A549 (cell line): ENCODE measurements around the gene CCDC134.

ENCODE experiments used
- ESRRA ChIP-seq: fragments of 150-350 bp; IDR thresholded peaks from 2 replicates; pipeline ENCODE4 v1.6.1; 2014; ENCODE audit warnings: mild to moderate bottlenecking, low read length, borderline replicate concordance
- GATA3 ChIP-seq: IDR thresholded peaks from 2 replicates; pipeline ENCODE4 v1.6.1; 2012; ENCODE audit warnings: borderline replicate concordance
- KDM1A ChIP-seq: fragments of 200-600 bp; sonication (generic); IDR thresholded peaks from 2 replicates; pipeline ENCODE4 v1.6.1; 2016; ENCODE audit warnings: low read depth, mild to moderate bottlenecking
- POLR2A ChIP-seq: IDR thresholded peaks from 2 replicates; pipeline ENCODE4 v1.6.1; 2012; ENCODE audit warnings: mild to moderate bottlenecking, low read length
- RAD21 ChIP-seq, 2 experiments: fragments of >200 bp in 1 of 2; sonication (Bioruptor Twin) in 1 of 2; formaldehyde crosslinking in 1 of 2; IDR thresholded peaks in 1 of 2; conservative IDR thresholded peaks in 1 of 2; 2 replicates in 1 of 2; 3 replicates in 1 of 2; pipeline ENCODE4 v1.6.1; 2012 to 2018; ENCODE audit warnings: inconsistent platforms in 1 of 2
- SMC3 ChIP-seq: fragments of >200 bp; sonication (Bioruptor Twin); formaldehyde crosslinking; IDR thresholded peaks from 3 replicates; pipeline ENCODE4 v1.6.1; 2018; ENCODE audit warnings: inconsistent platforms
- TF ChIP-seq, protein P1 (sequence below): fragments of 200-600 bp; sonication (generic); IDR thresholded peaks from 2 replicates; pipeline ENCODE4 v1.6.1; 2016; ENCODE audit warnings: antibody characterized with exemption, mild to moderate bottlenecking, moderate library complexity
- TF ChIP-seq, protein P2 (sequence below): fragments of >200 bp; sonication (Bioruptor Twin); formaldehyde crosslinking; IDR thresholded peaks from 3 replicates; pipeline ENCODE4 v1.5.1; 2016

DNA sequence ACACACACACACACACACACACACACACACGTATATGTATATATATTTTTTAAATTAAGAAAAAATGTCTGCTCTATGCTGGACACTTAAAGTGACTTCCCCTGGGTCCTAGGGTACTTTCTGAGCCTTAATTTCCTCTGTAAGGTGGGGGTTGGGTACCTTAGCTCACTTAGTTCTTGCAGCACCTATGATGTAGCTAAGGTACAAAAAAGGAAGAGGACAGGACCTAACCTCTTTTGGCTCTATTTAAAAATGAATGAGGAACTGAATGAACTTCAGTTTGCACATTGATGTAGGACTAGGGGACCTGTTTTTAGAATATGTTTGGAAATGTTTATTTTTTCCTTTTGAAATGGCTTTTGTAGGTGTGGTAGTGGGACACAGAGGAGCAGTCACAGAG, 43.6 kb downstream of the CCDC134 start:
- TF ChIP-seq POLR2A (no peak), RAD21 (conservative IDR thresholded peaks at IDR 0.05 in 1 of 2, IDR thresholded peaks at IDR 0.05 in 1 of 2) (no peak), KDM1A (no peak), GATA3 (no peak), SMC3 (no peak), ESRRA (no peak)
- TF ChIP-seq, protein P1, sequence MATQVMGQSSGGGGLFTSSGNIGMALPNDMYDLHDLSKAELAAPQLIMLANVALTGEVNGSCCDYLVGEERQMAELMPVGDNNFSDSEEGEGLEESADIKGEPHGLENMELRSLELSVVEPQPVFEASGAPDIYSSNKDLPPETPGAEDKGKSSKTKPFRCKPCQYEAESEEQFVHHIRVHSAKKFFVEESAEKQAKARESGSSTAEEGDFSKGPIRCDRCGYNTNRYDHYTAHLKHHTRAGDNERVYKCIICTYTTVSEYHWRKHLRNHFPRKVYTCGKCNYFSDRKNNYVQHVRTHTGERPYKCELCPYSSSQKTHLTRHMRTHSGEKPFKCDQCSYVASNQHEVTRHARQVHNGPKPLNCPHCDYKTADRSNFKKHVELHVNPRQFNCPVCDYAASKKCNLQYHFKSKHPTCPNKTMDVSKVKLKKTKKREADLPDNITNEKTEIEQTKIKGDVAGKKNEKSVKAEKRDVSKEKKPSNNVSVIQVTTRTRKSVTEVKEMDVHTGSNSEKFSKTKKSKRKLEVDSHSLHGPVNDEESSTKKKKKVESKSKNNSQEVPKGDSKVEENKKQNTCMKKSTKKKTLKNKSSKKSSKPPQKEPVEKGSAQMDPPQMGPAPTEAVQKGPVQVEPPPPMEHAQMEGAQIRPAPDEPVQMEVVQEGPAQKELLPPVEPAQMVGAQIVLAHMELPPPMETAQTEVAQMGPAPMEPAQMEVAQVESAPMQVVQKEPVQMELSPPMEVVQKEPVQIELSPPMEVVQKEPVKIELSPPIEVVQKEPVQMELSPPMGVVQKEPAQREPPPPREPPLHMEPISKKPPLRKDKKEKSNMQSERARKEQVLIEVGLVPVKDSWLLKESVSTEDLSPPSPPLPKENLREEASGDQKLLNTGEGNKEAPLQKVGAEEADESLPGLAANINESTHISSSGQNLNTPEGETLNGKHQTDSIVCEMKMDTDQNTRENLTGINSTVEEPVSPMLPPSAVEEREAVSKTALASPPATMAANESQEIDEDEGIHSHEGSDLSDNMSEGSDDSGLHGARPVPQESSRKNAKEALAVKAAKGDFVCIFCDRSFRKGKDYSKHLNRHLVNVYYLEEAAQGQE = no peak
- TF ChIP-seq, protein P2, sequence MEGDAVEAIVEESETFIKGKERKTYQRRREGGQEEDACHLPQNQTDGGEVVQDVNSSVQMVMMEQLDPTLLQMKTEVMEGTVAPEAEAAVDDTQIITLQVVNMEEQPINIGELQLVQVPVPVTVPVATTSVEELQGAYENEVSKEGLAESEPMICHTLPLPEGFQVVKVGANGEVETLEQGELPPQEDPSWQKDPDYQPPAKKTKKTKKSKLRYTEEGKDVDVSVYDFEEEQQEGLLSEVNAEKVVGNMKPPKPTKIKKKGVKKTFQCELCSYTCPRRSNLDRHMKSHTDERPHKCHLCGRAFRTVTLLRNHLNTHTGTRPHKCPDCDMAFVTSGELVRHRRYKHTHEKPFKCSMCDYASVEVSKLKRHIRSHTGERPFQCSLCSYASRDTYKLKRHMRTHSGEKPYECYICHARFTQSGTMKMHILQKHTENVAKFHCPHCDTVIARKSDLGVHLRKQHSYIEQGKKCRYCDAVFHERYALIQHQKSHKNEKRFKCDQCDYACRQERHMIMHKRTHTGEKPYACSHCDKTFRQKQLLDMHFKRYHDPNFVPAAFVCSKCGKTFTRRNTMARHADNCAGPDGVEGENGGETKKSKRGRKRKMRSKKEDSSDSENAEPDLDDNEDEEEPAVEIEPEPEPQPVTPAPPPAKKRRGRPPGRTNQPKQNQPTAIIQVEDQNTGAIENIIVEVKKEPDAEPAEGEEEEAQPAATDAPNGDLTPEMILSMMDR = no peak
